B cell (primary cell): ENCODE data around the gene SCARB1. TPM values are rescaled to one million over a fixed set of nuclear protein-coding genes. Genes with fewer than 3 reads are reported as not detected.

ENCODE experiments used
- ATAC-seq: fragments of 200-7000 bp; cut with Tn5 transposase; one replicate; pipeline ENCODE4 v1.10.0; 2021; ENCODE audit warnings: low read depth, mild to moderate bottlenecking, moderate number of reproducible peaks, moderate library complexity
- CTCF ChIA-PET: fragments of 350-600 bp; sonication (Branson Sonifier 250); formaldehyde crosslinking; loops from one replicate; lab custom pipeline; 2021; ENCODE audit warnings: antibody characterized with exemption, inconsistent platforms; lab: Charles Lee
- POLR2A ChIA-PET: fragments of 350-600 bp; sonication (Branson Sonifier 250); formaldehyde crosslinking; loops from one replicate; lab custom pipeline; 2021; ENCODE audit warnings: antibody characterized with exemption; lab: Charles Lee
- DNase-seq: peaks from one replicate; pipeline ENCODE4 v3.0.0; 2013
- H2AFZ ChIP-seq: 2 replicates; pipeline ENCODE4 v1.6.1; 2012; ENCODE audit warnings: mild to moderate bottlenecking, low read depth, low read length; ENCODE audit not compliant: insufficient read depth, poor library complexity, severe bottlenecking
- H3K27ac ChIP-seq, 2 donors: 1 replicate in 1 of 2; 2 replicates in 1 of 2; pipeline ENCODE4 v1.5.1; 2012 to 2013; ENCODE audit warnings: low read length in 2 of 2, mild to moderate bottlenecking in 2 of 2, moderate library complexity in 1 of 2
- H3K27me3 ChIP-seq, 4 experiments: fragments of 200-600 bp in 1 of 4; sonication (generic) in 1 of 4; replicated peaks in 1 of 4; 1 replicate in 2 of 4; 2 replicates in 2 of 4; pipeline versions ENCODE4 v1.6.1 to v1.7.0; 2013 to 2016; ENCODE audit warnings: low read length in 3 of 4, mild to moderate bottlenecking in 2 of 4, mixed read lengths in 1 of 4, moderate library complexity in 1 of 4; ENCODE audit not compliant: insufficient read depth in 4 of 4, control insufficient read depth in 3 of 4; ENCODE audit errors: control extremely low read depth in 1 of 4
- H3K36me3 ChIP-seq, 2 experiments: replicated peaks in 1 of 2; 1 replicate in 1 of 2; 2 replicates in 1 of 2; pipeline versions ENCODE4 v1.6.1 to v1.7.1; 2013; ENCODE audit warnings: low read length in 1 of 2; ENCODE audit not compliant: insufficient read depth in 2 of 2, control insufficient read depth in 1 of 2; ENCODE audit errors: control extremely low read depth in 1 of 2, extremely low read depth in 1 of 2
- H3K4me1 ChIP-seq, 2 donors: fragments of 200-600 bp in 1 of 2; sonication (generic) in 1 of 2; 1 replicate in 1 of 2; 2 replicates in 1 of 2; pipeline versions ENCODE4 v1.5.1 to v1.6.1; 2013 to 2017; ENCODE audit warnings: low read length in 2 of 2; ENCODE audit not compliant: control insufficient read depth in 2 of 2, insufficient read depth in 2 of 2
- H3K4me2 ChIP-seq: replicated peaks from 2 replicates; pipeline ENCODE3; 2012; ENCODE audit warnings: mild to moderate bottlenecking, low read depth, low read length; ENCODE audit not compliant: poor library complexity, severe bottlenecking
- H3K4me3 ChIP-seq, 5 experiments: fragments of 200-600 bp in 1 of 5; sonication (generic) in 1 of 5; 1 replicate in 3 of 5; 2 replicates in 2 of 5; pipeline versions ENCODE4 v1.5.1 to v1.7.0; 2011 to 2016; ENCODE audit warnings: low read length in 4 of 5, mild to moderate bottlenecking in 4 of 5, low read depth in 2 of 5, control low read depth in 1 of 5, moderate library complexity in 1 of 5; ENCODE audit not compliant: insufficient read depth in 1 of 5; ENCODE audit errors: control extremely low read depth in 1 of 5, extremely low read depth in 1 of 5
- H3K79me2 ChIP-seq: fragments of 200-600 bp; sonication (generic); one replicate; pipeline ENCODE4 v1.6.0; 2016; ENCODE audit warnings: low read length; ENCODE audit not compliant: control insufficient read depth, insufficient read depth
- H3K9ac ChIP-seq: fragments of 200-600 bp; sonication (generic); 2 replicates; pipeline ENCODE4 v1.6.1; 2017; ENCODE audit warnings: mild to moderate bottlenecking, low read length, moderate library complexity
- H3K9me3 ChIP-seq, 3 donors: one replicate each; pipeline versions ENCODE4 v1.6.1 to v1.7.1; 2013; ENCODE audit warnings: low read length in 2 of 3; ENCODE audit not compliant: control insufficient read depth in 2 of 3, insufficient read depth in 1 of 3; ENCODE audit errors: control extremely low read depth in 1 of 3
- H4K20me1 ChIP-seq: 2 replicates; pipeline ENCODE4 v1.6.0; 2012; ENCODE audit warnings: mild to moderate bottlenecking, low read length; ENCODE audit not compliant: insufficient read depth, control insufficient read depth, poor library complexity, severe bottlenecking
- H3K27ac Mint-ChIP-seq: one replicate; pipeline ENCODE4 v1.8.0; 2021; ENCODE audit warnings: mixed read lengths
- H3K27me3 Mint-ChIP-seq: one replicate; pipeline ENCODE4 v1.8.0; 2021; ENCODE audit warnings: mixed read lengths
- H3K4me1 Mint-ChIP-seq: one replicate; pipeline ENCODE4 v1.8.0; 2021; ENCODE audit warnings: mixed read lengths
- H3K4me3 Mint-ChIP-seq: one replicate; pipeline ENCODE4 v1.8.0; 2021; ENCODE audit warnings: mixed read lengths
- H3K9me3 Mint-ChIP-seq: one replicate; pipeline ENCODE4 v1.8.0; 2022; ENCODE audit warnings: mixed read lengths; ENCODE audit not compliant: insufficient read depth
- CTCF ChIP-seq: fragments of 200-600 bp; IDR thresholded peaks from one replicate; pipeline ENCODE4 v1.8.0; 2022; ENCODE audit warnings: antibody characterized with exemption, mild to moderate bottlenecking
- EZH2 ChIP-seq: IDR thresholded peaks from 2 replicates; pipeline ENCODE4 v1.6.1; 2012; ENCODE audit warnings: borderline replicate concordance, low read depth, mild to moderate bottlenecking, moderate library complexity, low read length; ENCODE audit not compliant: insufficient read depth, poor library complexity, severe bottlenecking
- WGBS: methylation state at CpG from one replicate; pipeline ENCODE4 v1.1.5; 2013; ENCODE audit warnings: missing lambda C conversion rate; ENCODE audit not compliant: insufficient coverage; 5-methylcytosine and 5-hydroxymethylcytosine counted together
- intact Hi-C: fragments of 100-400 bp; cut with micrococcal nuclease; formaldehyde crosslinking; loops from one replicate; pipeline ENCODE4 v1.10.0; 2022
- polyA plus RNA-seq: library from polyadenylated mRNA; depleted of rRNA; stranded (reverse); fragments of >200 nt; gene quantifications from 2 replicates; pipeline ENCODE4 v1.2.3, GENCODE V29; 2012
- total RNA-seq, 2 donors: library from RNA; stranded (reverse); fragments of 120-200 nt in 1 of 2; gene quantifications; 1 replicate in 1 of 2; 2 replicates in 1 of 2; pipeline versions ENCODE4 v1.2.3 to v1.2.4, GENCODE V29; 2013 to 2022

The SCARB1 gene
- total and polyA plus RNA-seq, 2 donors (not counting 1 experiment from before 2014, with no cell fraction given) = 26.8 to 30.7 TPM

GRCh38 chr12:124780336-124780735, 83.3 kb downstream of the SCARB1 start:
- DNase-seq (no peak), ATAC-seq (no peak)
- H3K9me3 Mint-ChIP-seq = no peaks in the 10 kb centered on the region
- H3K27ac Mint-ChIP-seq = no peak overlapping the region
- no peak overlapping the region for H3K4me3 Mint-ChIP-seq
- no peak overlapping the region for H3K4me3 ChIP-seq
- ChIA-PET CTCF (no interaction called here), POLR2A (no interaction called here)
- 100% methylated on average over 3 of the region's 3 CpGs for WGBS
- H2AFZ ChIP-seq = no peak overlapping the region
- intact Hi-C loops = no loop called here
- H3K79me2 ChIP-seq = no peaks in the 10 kb centered on the region
- H3K4me1 ChIP-seq = peaks cover 20 to 24% of the 10 kb centered on the region in 2 donors
- TF ChIP-seq CTCF (no peak), EZH2 (no peak)
- H3K36me3 ChIP-seq = peaks cover 0 to 10% of the 10 kb centered on the region in 2 experiments
- H3K27me3 Mint-ChIP-seq = no peaks in the 10 kb centered on the region
- peak overlapping the region; percentile 44 for H3K4me2 ChIP-seq
- no peaks in the 10 kb centered on the region for H4K20me1 ChIP-seq
- H3K9me3 ChIP-seq = peaks cover 0 to 3% (median 0%) of the 10 kb centered on the region in 3 donors
- no peak overlapping the region for H3K27ac ChIP-seq
- peaks cover 22% of the 10 kb centered on the region for H3K4me1 Mint-ChIP-seq
- H3K9ac ChIP-seq = no peak overlapping the region
- no peaks in the 10 kb centered on the region for H3K27me3 ChIP-seq

GRCh38 chr12:124779161-124780141, 84.2 kb downstream of the SCARB1 start:
- H3K9me3 ChIP-seq = peaks cover 0 to 3% (median 0%) of the 10 kb centered on the region in 3 donors
- H3K27me3 Mint-ChIP-seq = no peaks in the 10 kb centered on the region
- no peak overlapping the region for H3K9ac ChIP-seq
- peak overlapping the region; percentile 44 for H3K4me2 ChIP-seq
- ChIA-PET POLR2A (no interaction called here), CTCF (no interaction called here)
- H3K4me3 Mint-ChIP-seq = no peak overlapping the region
- H3K27me3 ChIP-seq = no peaks in the 10 kb centered on the region
- H3K9me3 Mint-ChIP-seq = no peaks in the 10 kb centered on the region
- 54% methylated on average over 25 of the region's 27 CpGs for WGBS
- no peak overlapping the region for H3K4me3 ChIP-seq
- H3K4me1 Mint-ChIP-seq = peaks cover 30% of the 10 kb centered on the region
- no peak for TF ChIP-seq CTCF
- no peak for TF ChIP-seq EZH2
- intact Hi-C loops = no loop called here
- no peak overlapping the region for H2AFZ ChIP-seq
- no peak overlapping the region for H3K27ac Mint-ChIP-seq
- H3K27ac ChIP-seq = no peak overlapping the region
- peak; percentile 33 for ATAC-seq
- H3K4me1 ChIP-seq = peaks cover 27 to 33% of the 10 kb centered on the region in 2 donors
- H3K36me3 ChIP-seq = peaks cover 0 to 2% of the 10 kb centered on the region in 2 experiments
- no peaks in the 10 kb centered on the region for H3K79me2 ChIP-seq
- peak; percentile 35 for DNase-seq
- H4K20me1 ChIP-seq = no peaks in the 10 kb centered on the region
